ENCODE results near the gene ATAD3A. TPM values are rescaled to one million over a fixed set of nuclear protein-coding genes. Genes with fewer than 3 reads are reported as not detected.

The ATAD3A gene
- total RNA-seq, 1 experiment from 2014 or later = 57.5 TPM

GRCh38 chr1:1534401-1535154 lies 22.6 kb downstream of the ATAD3A start:
- Histone ChIP-seq H3K4me3 (ENCODE audit: low read depth in 2 of 2, low read length in 2 of 2) (no peak overlapping the region), H3K36me3 (ENCODE audit: control insufficient read depth, insufficient read depth, low read length) (no peaks in the 10 kb centered on the region), H3K9me3 (ENCODE audit: control insufficient read depth, insufficient read depth, low read depth, low read length) (no peaks in the 10 kb centered on the region), H3K4me1 (ENCODE audit: control insufficient read depth, insufficient read depth, low read length) (no peaks in the 10 kb centered on the region; the same call in none of the 2 replicates), H3K27ac (ENCODE audit: low read length) (no peak overlapping the region), H3K27me3 (ENCODE audit: control insufficient read depth, insufficient read depth, low read length) (no peaks in the 10 kb centered on the region)
- in situ Hi-C loops (cut with HindIII; ENCODE audit: low pct_unique_long_range_greater_than_20kb, low sequenced_read_pairs) (no loop called here), intact Hi-C loops (cut with micrococcal nuclease; ENCODE audit: unreplicated experiment) (no loop called here)
- BruUV-seq (replicated peaks) = no TSS peak
- no peak for TF ChIP-seq TCF7L2 (IDR thresholded peaks at IDR 0.05; ENCODE audit: low read depth, low read length)
- no peak for TF ChIP-seq SIN3A (IDR thresholded peaks at IDR 0.05; ENCODE audit: borderline replicate concordance, insufficient read depth, low read depth, low read length)
- TF ChIP-seq POLR2AphosphoS5 (IDR thresholded peaks at IDR 0.05; ENCODE audit: low read depth, low read length) = no peak
- no peak for TF ChIP-seq REST (IDR thresholded peaks at IDR 0.05; ENCODE audit: insufficient read depth in 1 of 2, low read depth in 2 of 2, low read length in 1 of 2)
- TF ChIP-seq CTCF (IDR thresholded peaks at IDR 0.05) = no peak
- ChIA-PET CTCF (no interaction called here), POLR2A (no interaction called here)
- ATAC-seq = peak; percentile 17; the same call in 1 of the 2 replicates
- no peak for DNase-seq (ENCODE audit: low read depth, low spot score)

- BruUV-seq (replicated peaks) = no TSS peak
- ChIA-PET CTCF (no interaction called here), POLR2A (no interaction called here)
- in situ Hi-C loops (cut with HindIII; ENCODE audit: low pct_unique_long_range_greater_than_20kb, low sequenced_read_pairs) (no loop called here), intact Hi-C loops (cut with micrococcal nuclease; ENCODE audit: unreplicated experiment) (no loop called here)
- peak; percentile 7 for ATAC-seq
- H3K27ac ChIP-seq (ENCODE audit: low read length) = no peak overlapping the region
- H3K27me3 ChIP-seq (ENCODE audit: control insufficient read depth, insufficient read depth, low read length) = no peaks in the 10 kb centered on the region
- no peak overlapping the region for H3K4me3 ChIP-seq (ENCODE audit: low read depth in 2 of 2, low read length in 2 of 2)
- H3K9me3 ChIP-seq (ENCODE audit: control insufficient read depth, insufficient read depth, low read depth, low read length) = no peaks in the 10 kb centered on the region
- DNase-seq (ENCODE audit: low read depth, low spot score) = no peak
- no peaks in the 10 kb centered on the region for H3K36me3 ChIP-seq (ENCODE audit: control insufficient read depth, insufficient read depth, low read length)
- TF ChIP-seq POLR2AphosphoS5 (IDR thresholded peaks at IDR 0.05; ENCODE audit: low read depth, low read length) = no peak
- no peak for TF ChIP-seq CTCF (IDR thresholded peaks at IDR 0.05)
- no peak for TF ChIP-seq TCF7L2 (IDR thresholded peaks at IDR 0.05; ENCODE audit: low read depth, low read length)
- no peak for TF ChIP-seq REST (IDR thresholded peaks at IDR 0.05; ENCODE audit: insufficient read depth in 1 of 2, low read depth in 2 of 2, low read length in 1 of 2)
- no peak for TF ChIP-seq SIN3A (IDR thresholded peaks at IDR 0.05; ENCODE audit: borderline replicate concordance, insufficient read depth, low read depth, low read length)
- no peaks in the 10 kb centered on the region; the same call in none of the 2 replicates for H3K4me1 ChIP-seq (ENCODE audit: control insufficient read depth, insufficient read depth, low read length)
Observed at GRCh38 chr1:1535201-1536018, 23.4 kb downstream of the ATAD3A start.
